Measurements from ENCODE around the gene BLOC1S6. TPM values are rescaled to one million over a fixed set of nuclear protein-coding genes. Genes with fewer than 3 reads are reported as not detected.
A peak's percentile ranks its signal among the peaks of the same experiment; 100 is the strongest.

The BLOC1S6 gene
- total RNA-seq, 5 donors from 2014 or later (not counting 1 experiment from before 2014, with no cell fraction given) = 37.5 to 59.5 (median 40.5) TPM

DNA sequence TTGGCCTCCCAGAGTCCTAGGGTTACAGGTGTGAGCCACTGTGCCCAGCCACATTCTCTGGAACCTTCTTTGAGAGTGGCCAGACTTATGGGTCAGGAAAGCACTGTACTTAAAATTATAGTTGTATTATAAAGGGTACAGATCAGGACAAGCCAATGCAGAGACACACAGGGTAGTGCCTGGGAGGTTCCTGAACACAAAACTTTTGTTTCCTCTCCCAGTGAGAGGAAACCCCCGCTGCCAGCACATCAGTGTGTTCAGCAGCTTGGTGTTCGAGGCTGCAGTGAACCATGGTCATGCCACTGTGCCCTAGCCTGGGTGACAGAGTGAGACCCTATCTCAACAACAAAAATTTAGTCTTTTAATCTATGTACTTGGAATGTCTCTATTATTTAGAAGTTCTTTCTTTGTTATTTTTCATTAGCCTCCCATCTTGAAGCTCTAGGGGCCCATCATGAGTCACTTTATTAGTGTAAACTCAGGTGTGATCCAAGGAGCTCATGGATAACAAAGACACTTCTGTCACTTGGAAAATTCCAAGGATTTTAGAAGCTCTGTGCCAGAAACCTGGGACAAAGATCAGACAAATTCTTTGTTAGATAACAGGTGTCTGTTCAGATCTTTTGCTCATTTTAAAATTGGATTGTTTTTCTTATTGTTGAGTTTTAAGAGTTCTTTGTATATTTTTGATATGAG lies 7.8 kb downstream of the BLOC1S6 start:
- ChIA-PET POLR2A (interaction anchor here in 1 of 2 donors (0.6 kb wide), 1 partner anchor 8 kb away, joined by 3 read pairs; no protein-coding TSS in a partner anchor), CTCF (interaction anchor here (0.7 to 1.2 kb wide), 5 partner anchors 11 to 43 kb away, joined by 3 to 5 read pairs (median 3); no protein-coding TSS in a partner anchor)
- Mint-ChIP-seq H3K4me3 (no peak overlapping the region), H3K9me3 (no peaks in the 10 kb centered on the region), H3K27ac (no peak overlapping the region), H3K36me3 (peaks cover 30% of the 10 kb centered on the region), H3K27me3 (no peaks in the 10 kb centered on the region), H3K4me1 (peaks cover 14 to 29% (median 28%) of the 10 kb centered on the region in 3 donors)
- H3K27me3 ChIP-seq (replicated peaks in 1 of 2; ENCODE audit: control insufficient read depth in 2 of 2, extremely low read depth in 1 of 2, insufficient read depth in 2 of 2, low read length in 1 of 2) = no peaks in the 10 kb centered on the region
- no peak overlapping the region for H3K27ac ChIP-seq (ENCODE audit: low read length)
- H3K4me3 ChIP-seq (ENCODE audit: control insufficient read depth in 1 of 2, extremely low read depth in 1 of 2, low read length in 1 of 2) = no peak overlapping the region
- WGBS (ENCODE audit: insufficient coverage) = no CpG with 5 or more reads among the region's 2 CpGs
- peaks cover 0 to 2% of the 10 kb centered on the region in 2 experiments for H3K4me1 ChIP-seq (ENCODE audit: control insufficient read depth in 1 of 2, extremely low read depth in 1 of 2, insufficient read depth in 2 of 2, low read length in 2 of 2)
- peaks cover 6 to 18% of the 10 kb centered on the region in 2 donors for H3K36me3 ChIP-seq (ENCODE audit: control insufficient read depth in 2 of 2, extremely low read depth in 1 of 2, insufficient read depth in 1 of 2, low read length in 1 of 2)
- H3K9me3 ChIP-seq = no peaks in the 10 kb centered on the region
- DNase-seq = no peak
- no peak for ATAC-seq (replicated peaks in 1 of 4)

DNA sequence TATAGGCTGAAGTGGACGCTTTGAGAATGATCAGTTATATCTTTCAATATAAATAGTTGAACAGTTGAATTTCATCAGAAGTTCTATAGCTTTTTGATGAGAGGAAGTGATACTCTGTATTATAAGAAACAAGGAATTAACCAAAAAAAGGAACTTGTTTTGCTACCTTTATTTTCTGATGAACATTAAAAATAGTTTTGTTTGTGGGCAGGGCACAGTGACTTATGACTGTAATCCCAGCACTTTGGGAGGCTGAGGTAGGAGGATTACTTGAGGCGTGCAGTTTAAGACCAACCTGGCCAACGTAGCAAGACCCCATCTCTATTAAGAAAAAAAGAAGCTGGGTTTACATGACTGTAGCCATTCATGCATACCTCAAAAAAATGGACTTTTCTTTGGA lies 16.7 kb downstream of the BLOC1S6 start:
- peaks cover 0 to 28% of the 10 kb centered on the region in 2 donors for H3K36me3 ChIP-seq (ENCODE audit: control insufficient read depth in 2 of 2, extremely low read depth in 1 of 2, insufficient read depth in 1 of 2, low read length in 1 of 2)
- peaks cover 18% of the 10 kb centered on the region for H3K36me3 Mint-ChIP-seq
- ChIA-PET POLR2A (interaction anchor here (0.7 to 2.8 kb wide), 3 partner anchors 10 to 191 kb away, joined by 3 to 13 read pairs (median 3); partner anchors contain the start of gene BLOC1S6 (in 1 of the 2)), CTCF (interaction anchor here in 1 of 2 donors (1.0 kb wide), 1 partner anchor 189 kb away, joined by 5 read pairs; no protein-coding TSS in a partner anchor)
- no peak overlapping the region for H3K4me3 ChIP-seq (ENCODE audit: control insufficient read depth in 1 of 2, extremely low read depth in 1 of 2, low read length in 1 of 2)
- no peaks in the 10 kb centered on the region for H3K4me1 ChIP-seq (ENCODE audit: control insufficient read depth in 1 of 2, extremely low read depth in 1 of 2, insufficient read depth in 2 of 2, low read length in 2 of 2)
- H3K27ac ChIP-seq (ENCODE audit: low read length) = no peak overlapping the region
- no peak overlapping the region for H3K27ac Mint-ChIP-seq
- H3K4me1 Mint-ChIP-seq = peaks cover 6 to 18% (median 13%) of the 10 kb centered on the region in 3 donors
- H3K9me3 ChIP-seq = no peaks in the 10 kb centered on the region
- no CpG with 5 or more reads among the region's 3 CpGs for whole genome bisulfite sequencing (ENCODE audit: insufficient coverage)
- no peaks in the 10 kb centered on the region for H3K9me3 Mint-ChIP-seq
- no peak for ATAC-seq (replicated peaks in 1 of 4)
- no peak overlapping the region for H3K4me3 Mint-ChIP-seq
- no peaks in the 10 kb centered on the region for H3K27me3 ChIP-seq (replicated peaks in 1 of 2; ENCODE audit: control insufficient read depth in 2 of 2, extremely low read depth in 1 of 2, insufficient read depth in 2 of 2, low read length in 1 of 2)
- no peaks in the 10 kb centered on the region for H3K27me3 Mint-ChIP-seq
- no peak for DNase-seq

DNA sequence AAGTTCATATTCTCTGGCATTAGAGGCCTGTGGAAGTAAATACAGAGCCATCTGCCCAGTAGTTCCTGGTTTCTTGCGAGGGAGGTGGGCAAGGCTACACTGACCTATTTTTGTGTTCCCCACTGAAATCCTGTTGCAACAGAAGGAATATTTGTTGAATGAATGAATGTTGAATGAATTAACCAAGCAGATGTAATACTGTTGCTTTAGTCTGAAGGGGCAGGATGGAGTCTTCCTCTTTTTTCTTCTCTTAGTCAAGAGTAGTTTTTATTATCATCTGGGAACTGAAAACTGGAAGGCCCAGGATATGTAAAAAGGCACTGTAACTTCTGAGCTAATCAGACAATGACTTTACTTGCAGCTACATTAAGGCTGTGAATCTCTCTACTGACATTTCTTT lies 17.1 kb downstream of the BLOC1S6 start:
- ChIA-PET CTCF (interaction anchor here in 1 of 2 donors (1.0 kb wide), 1 partner anchor 189 kb away, joined by 5 read pairs; no protein-coding TSS in a partner anchor), POLR2A (interaction anchor here (0.7 to 2.8 kb wide), 3 partner anchors 10 to 192 kb away, joined by 3 to 13 read pairs (median 3); partner anchors contain the start of gene BLOC1S6 (in 1 of the 2))
- Histone ChIP-seq H3K4me1 (ENCODE audit: control insufficient read depth in 1 of 2, extremely low read depth in 1 of 2, insufficient read depth in 2 of 2, low read length in 2 of 2) (no peaks in the 10 kb centered on the region), H3K36me3 (ENCODE audit: control insufficient read depth in 2 of 2, extremely low read depth in 1 of 2, insufficient read depth in 1 of 2, low read length in 1 of 2) (peaks cover 0 to 28% of the 10 kb centered on the region in 2 donors), H3K27me3 (replicated peaks in 1 of 2; ENCODE audit: control insufficient read depth in 2 of 2, extremely low read depth in 1 of 2, insufficient read depth in 2 of 2, low read length in 1 of 2) (no peaks in the 10 kb centered on the region), H3K27ac (ENCODE audit: low read length) (no peak overlapping the region), H3K4me3 (ENCODE audit: control insufficient read depth in 1 of 2, extremely low read depth in 1 of 2, low read length in 1 of 2) (no peak overlapping the region), H3K9me3 (no peaks in the 10 kb centered on the region)
- peaks cover 6 to 18% (median 13%) of the 10 kb centered on the region in 3 donors for H3K4me1 Mint-ChIP-seq
- no peak for ATAC-seq (replicated peaks in 1 of 4)
- H3K27me3 Mint-ChIP-seq = no peaks in the 10 kb centered on the region
- peaks cover 18% of the 10 kb centered on the region for H3K36me3 Mint-ChIP-seq
- no peak for DNase-seq
- H3K4me3 Mint-ChIP-seq = no peak overlapping the region
- peak overlapping the region; percentile 3 to 42 for H3K27ac Mint-ChIP-seq
- 100% methylated on average over 1 of the region's 1 CpG for WGBS (ENCODE audit: insufficient coverage)
- H3K9me3 Mint-ChIP-seq = no peaks in the 10 kb centered on the region

DNA sequence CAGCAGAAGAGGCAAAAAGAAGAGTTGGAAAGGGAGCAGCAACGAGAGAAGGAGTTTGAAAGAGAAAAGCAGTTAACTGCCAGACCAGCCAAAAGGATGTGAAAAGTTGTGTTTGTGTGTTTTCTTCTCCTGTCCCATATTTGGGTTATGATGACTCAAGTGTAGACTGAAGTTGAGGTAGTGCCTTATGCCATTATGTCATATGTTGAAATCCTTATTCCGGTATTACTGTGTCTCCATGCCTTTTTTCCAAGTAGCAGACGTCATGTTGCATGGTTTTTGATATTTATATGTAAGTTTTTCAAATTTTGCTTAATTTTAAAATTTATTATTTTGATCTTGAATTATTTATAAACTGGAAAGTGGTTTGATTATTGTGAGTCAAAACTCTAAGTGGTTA lies 19.2 kb downstream of the BLOC1S6 start:
- H3K36me3 ChIP-seq (ENCODE audit: control insufficient read depth in 2 of 2, extremely low read depth in 1 of 2, insufficient read depth in 1 of 2, low read length in 1 of 2) = peaks cover 0 to 28% of the 10 kb centered on the region in 2 donors
- no peak overlapping the region for H3K4me3 ChIP-seq (ENCODE audit: control insufficient read depth in 1 of 2, extremely low read depth in 1 of 2, low read length in 1 of 2)
- no peaks in the 10 kb centered on the region for H3K9me3 ChIP-seq
- no peaks in the 10 kb centered on the region for H3K27me3 ChIP-seq (replicated peaks in 1 of 2; ENCODE audit: control insufficient read depth in 2 of 2, extremely low read depth in 1 of 2, insufficient read depth in 2 of 2, low read length in 1 of 2)
- ChIA-PET POLR2A (interaction anchor here in 1 of 2 donors (0.6 to 1.6 kb wide), 2 partner anchors 9 to 19 kb away, joined by 3 read pairs; partner anchors contain the start of gene BLOC1S6), CTCF (interaction anchor here (0.6 to 1.3 kb wide), 6 partner anchors 8 to 176 kb away, joined by 3 to 5 read pairs (median 3); partner anchors contain the start of gene BLOC1S6 (in 1 of the 2))
- no peak overlapping the region for H3K27ac ChIP-seq (ENCODE audit: low read length)
- no peak for DNase-seq
- Mint-ChIP-seq H3K9me3 (no peaks in the 10 kb centered on the region), H3K27ac (no peak overlapping the region), H3K4me3 (no peak overlapping the region), H3K27me3 (no peaks in the 10 kb centered on the region), H3K4me1 (peaks cover 6 to 11% (median 8%) of the 10 kb centered on the region in 3 donors), H3K36me3 (peaks cover 15% of the 10 kb centered on the region)
- no peaks in the 10 kb centered on the region for H3K4me1 ChIP-seq (ENCODE audit: control insufficient read depth in 1 of 2, extremely low read depth in 1 of 2, insufficient read depth in 2 of 2, low read length in 2 of 2)
- 50% methylated on average over 1 of the region's 3 CpGs for WGBS (ENCODE audit: insufficient coverage)
- no peak for ATAC-seq (replicated peaks in 1 of 4)

DNA sequence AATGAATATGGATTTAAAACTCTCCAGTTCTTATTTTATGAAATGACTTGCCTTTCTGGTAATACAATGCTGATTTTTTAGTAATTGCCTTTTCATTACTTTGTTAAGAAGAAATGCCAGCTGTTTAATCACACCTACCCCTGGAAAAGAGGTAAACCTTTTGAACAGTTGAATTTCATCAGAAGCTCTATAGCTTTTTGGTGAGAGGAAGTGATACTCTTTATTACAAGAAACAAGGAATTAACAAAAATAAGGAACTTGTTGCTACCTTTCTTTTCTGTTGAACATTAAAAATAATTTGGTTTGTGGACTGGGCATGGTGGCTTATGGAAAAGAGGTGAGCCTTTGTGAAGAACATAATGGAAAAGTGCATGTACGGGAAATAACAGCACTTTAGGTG lies 19.7 kb downstream of the BLOC1S6 start:
- CTCF ChIA-PET = interaction anchor here (0.6 to 1.3 kb wide), 5 partner anchors 9 to 176 kb away, joined by 3 to 5 read pairs (median 3); partner anchors contain the start of gene BLOC1S6 (in 1 of the 2)
- H3K27ac ChIP-seq (ENCODE audit: low read length) = no peak overlapping the region

DNA sequence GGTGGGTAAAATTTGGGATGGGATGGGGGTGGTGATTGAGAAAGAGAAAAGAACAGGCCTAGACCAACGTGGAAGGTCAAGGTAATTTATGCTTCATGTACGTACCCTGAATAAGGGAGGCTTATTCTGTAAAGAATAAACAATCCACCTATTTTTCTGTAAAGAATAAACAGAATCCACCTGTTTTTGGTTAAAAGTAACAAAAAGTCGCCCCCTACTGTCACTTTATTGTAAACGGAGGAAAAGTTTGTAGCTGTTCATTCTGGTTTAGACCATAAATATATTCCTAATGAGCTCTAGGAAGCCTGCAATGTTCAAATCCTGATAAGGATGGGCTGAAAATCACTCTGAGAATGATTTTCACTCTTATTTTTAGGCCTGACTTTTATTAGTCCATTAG lies 24.1 kb downstream of the BLOC1S6 start:
- Mint-ChIP-seq H3K27me3 (no peaks in the 10 kb centered on the region), H3K4me3 (no peak overlapping the region), H3K36me3 (peaks cover 7% of the 10 kb centered on the region), H3K4me1 (no peaks in the 10 kb centered on the region), H3K27ac (no peak overlapping the region), H3K9me3 (no peaks in the 10 kb centered on the region)
- no peak overlapping the region for H3K4me3 ChIP-seq (ENCODE audit: control insufficient read depth in 1 of 2, extremely low read depth in 1 of 2, low read length in 1 of 2)
- WGBS (ENCODE audit: insufficient coverage) = no CpG with 5 or more reads among the region's 4 CpGs
- H3K27me3 ChIP-seq (replicated peaks in 1 of 2; ENCODE audit: control insufficient read depth in 2 of 2, extremely low read depth in 1 of 2, insufficient read depth in 2 of 2, low read length in 1 of 2) = no peaks in the 10 kb centered on the region
- H3K4me1 ChIP-seq (ENCODE audit: control insufficient read depth in 1 of 2, extremely low read depth in 1 of 2, insufficient read depth in 2 of 2, low read length in 2 of 2) = no peaks in the 10 kb centered on the region
- ChIA-PET CTCF (interaction anchor here (0.6 to 2.0 kb wide), 7 partner anchors 10 to 1689 kb away, joined by 3 to 16 read pairs (median 3); partner anchors contain the start of gene BLOC1S6 (in 1 of the 2)), POLR2A (interaction anchor here in 1 of 2 donors (0.6 kb wide), 1 partner anchor 1862 kb away, joined by 3 read pairs; no protein-coding TSS in a partner anchor)
- H3K27ac ChIP-seq (ENCODE audit: low read length) = no peak overlapping the region
- peaks cover 0 to 20% of the 10 kb centered on the region in 2 donors for H3K36me3 ChIP-seq (ENCODE audit: control insufficient read depth in 2 of 2, extremely low read depth in 1 of 2, insufficient read depth in 1 of 2, low read length in 1 of 2)
- ATAC-seq (replicated peaks in 1 of 4) (no peak), DNase-seq (peak in 1 of 35 experiments; percentile 37)
- no peaks in the 10 kb centered on the region for H3K9me3 ChIP-seq

More for the DNA sequence above, 19.7 kb downstream of the BLOC1S6 start:
- Histone ChIP-seq H3K27me3 (replicated peaks in 1 of 2; ENCODE audit: control insufficient read depth in 2 of 2, extremely low read depth in 1 of 2, insufficient read depth in 2 of 2, low read length in 1 of 2) (no peaks in the 10 kb centered on the region), H3K4me3 (ENCODE audit: control insufficient read depth in 1 of 2, extremely low read depth in 1 of 2, low read length in 1 of 2) (no peak overlapping the region), H3K4me1 (ENCODE audit: control insufficient read depth in 1 of 2, extremely low read depth in 1 of 2, insufficient read depth in 2 of 2, low read length in 2 of 2) (no peaks in the 10 kb centered on the region), H3K9me3 (no peaks in the 10 kb centered on the region), H3K36me3 (ENCODE audit: control insufficient read depth in 2 of 2, extremely low read depth in 1 of 2, insufficient read depth in 1 of 2, low read length in 1 of 2) (peaks cover 0 to 28% of the 10 kb centered on the region in 2 donors)
- no CpG with 5 or more reads among the region's 1 CpG for WGBS (ENCODE audit: insufficient coverage)
- H3K4me3 Mint-ChIP-seq = no peak overlapping the region
- H3K4me1 Mint-ChIP-seq = peaks cover 6 to 8% (median 6%) of the 10 kb centered on the region in 3 donors
- no peak for ATAC-seq (replicated peaks in 1 of 4)
- DNase-seq = no peak
- POLR2A ChIA-PET = interaction anchor here in 1 of 2 donors (0.5 to 1.6 kb wide), 2 partner anchors 19 to 98 kb away, joined by 3 to 4 read pairs; partner anchors contain the start of gene BLOC1S6
- no peak overlapping the region for H3K27ac Mint-ChIP-seq
- H3K27me3 Mint-ChIP-seq = no peaks in the 10 kb centered on the region
- H3K9me3 Mint-ChIP-seq = no peaks in the 10 kb centered on the region
- H3K36me3 Mint-ChIP-seq = peaks cover 12% of the 10 kb centered on the region
